Dendritic cell treated with granulocyte-macrophage colony-stimulating factor and Interleukin-4, amounts not matched to agents 40 ng/mL and 50 ng/mL, for 4 days (primary cell): ENCODE measurements around the gene KITLG.
"Not testable (repeated sequence)": the region's sequence is repeated elsewhere in the genome, so short reads cannot be mapped to it uniquely, and the experiment has no call there.

ENCODE experiments used
- H3K27ac Mint-ChIP-seq: one replicate; pipeline ENCODE4 v1.8.0; 2022; ENCODE audit warnings: mild to moderate bottlenecking, mixed read lengths
- H3K27me3 Mint-ChIP-seq: one replicate; pipeline ENCODE4 v1.8.0; 2022; ENCODE audit warnings: mild to moderate bottlenecking, mixed read lengths
- H3K36me3 Mint-ChIP-seq: one replicate; pipeline ENCODE4 v1.8.0; 2022; ENCODE audit warnings: low read depth, mixed read lengths
- H3K4me1 Mint-ChIP-seq: one replicate; pipeline ENCODE4 v1.8.0; 2022; ENCODE audit warnings: low read depth, mixed read lengths
- H3K4me3 Mint-ChIP-seq: one replicate; pipeline ENCODE4 v1.8.0; 2022; ENCODE audit warnings: mild to moderate bottlenecking, moderate library complexity, mixed read lengths
- H3K9me3 Mint-ChIP-seq: one replicate; pipeline ENCODE4 v1.8.0; 2022; ENCODE audit warnings: mixed read lengths
- intact Hi-C: fragments of 100-400 bp; cut with micrococcal nuclease; formaldehyde crosslinking; loops from one replicate; pipeline ENCODE4 v1.15.0; 2022

Gene KITLG

GRCh38 chr12:88509347-88509746, 70.9 kb downstream of the KITLG start:
- no peak overlapping the region for H3K4me3 Mint-ChIP-seq
- no peaks in the 10 kb centered on the region for H3K9me3 Mint-ChIP-seq
- H3K4me1 Mint-ChIP-seq = no peaks in the 10 kb centered on the region
- intact Hi-C loops = no loop called here
- H3K27me3 Mint-ChIP-seq = no peaks in the 10 kb centered on the region
- H3K27ac Mint-ChIP-seq = no peak overlapping the region
- no peaks in the 10 kb centered on the region for H3K36me3 Mint-ChIP-seq

GRCh38 chr12:88507851-88508250, 72.4 kb downstream of the KITLG start:
- intact Hi-C loops, H3K36me3 Mint-ChIP-seq, H3K9me3 Mint-ChIP-seq, H3K4me3 Mint-ChIP-seq, H3K27ac Mint-ChIP-seq, H3K27me3 Mint-ChIP-seq, H3K4me1 Mint-ChIP-seq: not testable (repeated sequence)

- Mint-ChIP-seq H3K9me3 (no peaks in the 10 kb centered on the region), H3K36me3 (no peaks in the 10 kb centered on the region), H3K4me1 (no peaks in the 10 kb centered on the region), H3K27ac (no peak overlapping the region), H3K4me3 (no peak overlapping the region), H3K27me3 (no peaks in the 10 kb centered on the region)
- intact Hi-C loops = no loop called here
Observed at GRCh38 chr12:88507270-88507669, 73.0 kb downstream of the KITLG start.

GRCh38 chr12:88505696-88506095, 74.6 kb downstream of the KITLG start:
- no peak overlapping the region for H3K4me3 Mint-ChIP-seq
- H3K36me3 Mint-ChIP-seq = no peaks in the 10 kb centered on the region
- H3K27me3 Mint-ChIP-seq = no peaks in the 10 kb centered on the region
- intact Hi-C loops = no loop called here
- no peaks in the 10 kb centered on the region for H3K9me3 Mint-ChIP-seq
- H3K27ac Mint-ChIP-seq = no peak overlapping the region
- H3K4me1 Mint-ChIP-seq = no peaks in the 10 kb centered on the region

- Mint-ChIP-seq H3K4me3 (no peak overlapping the region), H3K9me3 (no peaks in the 10 kb centered on the region), H3K36me3 (no peaks in the 10 kb centered on the region), H3K4me1 (no peaks in the 10 kb centered on the region), H3K27ac (no peak overlapping the region), H3K27me3 (no peaks in the 10 kb centered on the region)
- intact Hi-C loops = no loop called here
Observed at GRCh38 chr12:88503281-88503703, 77.0 kb downstream of the KITLG start.

- Mint-ChIP-seq H3K27ac (no peak overlapping the region), H3K4me3 (no peak overlapping the region), H3K4me1 (no peaks in the 10 kb centered on the region), H3K9me3 (no peaks in the 10 kb centered on the region), H3K36me3 (no peaks in the 10 kb centered on the region), H3K27me3 (no peaks in the 10 kb centered on the region)
- intact Hi-C loops = no loop called here
Observed at GRCh38 chr12:88501972-88502938, 78.0 kb downstream of the KITLG start.

GRCh38 chr12:88496891-88497371, 83.3 kb downstream of the KITLG start:
- intact Hi-C loops = no loop called here
- Mint-ChIP-seq H3K9me3 (no peaks in the 10 kb centered on the region), H3K27me3 (no peaks in the 10 kb centered on the region), H3K36me3 (no peaks in the 10 kb centered on the region), H3K27ac (no peak overlapping the region), H3K4me3 (no peak overlapping the region), H3K4me1 (no peaks in the 10 kb centered on the region)

GRCh38 chr12:88496429-88496828, 83.8 kb downstream of the KITLG start:
- no peaks in the 10 kb centered on the region for H3K27me3 Mint-ChIP-seq
- no peaks in the 10 kb centered on the region for H3K4me1 Mint-ChIP-seq
- H3K36me3 Mint-ChIP-seq = no peaks in the 10 kb centered on the region
- H3K27ac Mint-ChIP-seq = no peak overlapping the region
- no peaks in the 10 kb centered on the region for H3K9me3 Mint-ChIP-seq
- no peak overlapping the region for H3K4me3 Mint-ChIP-seq
- intact Hi-C loops = no loop called here

GRCh38 chr12:88495031-88495430, 85.2 kb downstream of the KITLG start:
- H3K9me3 Mint-ChIP-seq = no peaks in the 10 kb centered on the region
- no peaks in the 10 kb centered on the region for H3K27me3 Mint-ChIP-seq
- intact Hi-C loops = no loop called here
- no peak overlapping the region for H3K4me3 Mint-ChIP-seq
- no peaks in the 10 kb centered on the region for H3K4me1 Mint-ChIP-seq
- H3K27ac Mint-ChIP-seq = no peak overlapping the region
- no peaks in the 10 kb centered on the region for H3K36me3 Mint-ChIP-seq

- no peaks in the 10 kb centered on the region for H3K36me3 Mint-ChIP-seq
- intact Hi-C loops = no loop called here
Observed at GRCh38 chr12:88494520-88494919, 85.8 kb downstream of the KITLG start.

GRCh38 chr12:88493636-88494035, 86.6 kb downstream of the KITLG start:
- Mint-ChIP-seq H3K27ac (no peak overlapping the region), H3K27me3 (no peaks in the 10 kb centered on the region), H3K36me3 (no peaks in the 10 kb centered on the region), H3K4me1 (no peaks in the 10 kb centered on the region), H3K9me3 (no peaks in the 10 kb centered on the region), H3K4me3 (no peak overlapping the region)
- intact Hi-C loops = no loop called here

More at GRCh38 chr12:88494520-88494919, 85.8 kb downstream of the KITLG start:
- no peaks in the 10 kb centered on the region for H3K27me3 Mint-ChIP-seq
- no peak overlapping the region for H3K4me3 Mint-ChIP-seq
- no peaks in the 10 kb centered on the region for H3K9me3 Mint-ChIP-seq
- no peak overlapping the region for H3K27ac Mint-ChIP-seq
- no peaks in the 10 kb centered on the region for H3K4me1 Mint-ChIP-seq

- H3K27ac Mint-ChIP-seq = no peak overlapping the region
- no peaks in the 10 kb centered on the region for H3K4me1 Mint-ChIP-seq
- H3K36me3 Mint-ChIP-seq = no peaks in the 10 kb centered on the region
- no peaks in the 10 kb centered on the region for H3K9me3 Mint-ChIP-seq
- no peaks in the 10 kb centered on the region for H3K27me3 Mint-ChIP-seq
- intact Hi-C loops = no loop called here
- no peak overlapping the region for H3K4me3 Mint-ChIP-seq
Observed at GRCh38 chr12:88490425-88490824, 89.8 kb downstream of the KITLG start.

GRCh38 chr12:88472775-88473174, 107.5 kb downstream of the KITLG start:
- H3K27ac Mint-ChIP-seq = no peak overlapping the region
- H3K27me3 Mint-ChIP-seq = no peaks in the 10 kb centered on the region
- H3K36me3 Mint-ChIP-seq = no peaks in the 10 kb centered on the region

GRCh38 chr12:88472248-88472647, 108.0 kb downstream of the KITLG start:
- Mint-ChIP-seq H3K4me1 (no peaks in the 10 kb centered on the region), H3K36me3 (no peaks in the 10 kb centered on the region), H3K9me3 (peaks cover 21% of the 10 kb centered on the region), H3K27me3 (no peaks in the 10 kb centered on the region), H3K4me3 (no peak overlapping the region), H3K27ac (no peak overlapping the region)
- intact Hi-C loops = no loop called here

More at GRCh38 chr12:88472775-88473174, 107.5 kb downstream of the KITLG start:
- H3K4me3 Mint-ChIP-seq = no peak overlapping the region
- intact Hi-C loops = no loop called here
- H3K4me1 Mint-ChIP-seq = no peaks in the 10 kb centered on the region
- H3K9me3 Mint-ChIP-seq = peaks cover 16% of the 10 kb centered on the region
